Measurements from ENCODE around the gene ZNF682. TPM values are rescaled to one million over a fixed set of nuclear protein-coding genes. Genes with fewer than 3 reads are reported as not detected.

ZNF682 gene
- total and polyA plus RNA-seq, 12 donors, result 1.9 to 31.8 (median 4.8) TPM

DNA sequence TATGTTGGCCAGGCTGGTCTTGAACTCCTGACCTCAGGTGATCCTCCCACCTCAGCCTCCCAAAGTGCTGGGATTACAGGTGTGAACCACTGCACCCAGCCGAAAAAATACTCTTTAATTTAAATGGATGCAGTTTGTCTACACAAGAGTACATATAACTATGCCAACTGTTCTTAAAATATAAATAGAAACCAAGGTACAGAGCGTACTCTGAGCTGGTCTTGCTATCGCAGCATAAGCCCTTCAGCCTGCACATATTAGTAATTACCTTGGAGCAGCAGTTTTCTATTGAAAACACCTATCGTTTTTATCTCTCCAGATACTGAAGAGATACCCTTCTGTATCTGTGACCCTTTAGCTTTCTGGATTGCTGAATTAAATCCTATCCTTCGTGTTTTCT lies 3.4 kb downstream of the ZNF682 start:
- Histone ChIP-seq H3K4me3 (no peak overlapping the region), H3K27ac (no peak overlapping the region), H3K36me3 (peaks cover 0 to 19% (median 0%) of the 10 kb centered on the region in 9 donors), H3K9me3 (peaks cover 0 to 5% (median 0%) of the 10 kb centered on the region in 11 donors), H3K4me1 (peaks cover 0 to 30% (median 8%) of the 10 kb centered on the region in 9 donors), H3K27me3 (no peaks in the 10 kb centered on the region)
- TF ChIP-seq, protein P1, sequence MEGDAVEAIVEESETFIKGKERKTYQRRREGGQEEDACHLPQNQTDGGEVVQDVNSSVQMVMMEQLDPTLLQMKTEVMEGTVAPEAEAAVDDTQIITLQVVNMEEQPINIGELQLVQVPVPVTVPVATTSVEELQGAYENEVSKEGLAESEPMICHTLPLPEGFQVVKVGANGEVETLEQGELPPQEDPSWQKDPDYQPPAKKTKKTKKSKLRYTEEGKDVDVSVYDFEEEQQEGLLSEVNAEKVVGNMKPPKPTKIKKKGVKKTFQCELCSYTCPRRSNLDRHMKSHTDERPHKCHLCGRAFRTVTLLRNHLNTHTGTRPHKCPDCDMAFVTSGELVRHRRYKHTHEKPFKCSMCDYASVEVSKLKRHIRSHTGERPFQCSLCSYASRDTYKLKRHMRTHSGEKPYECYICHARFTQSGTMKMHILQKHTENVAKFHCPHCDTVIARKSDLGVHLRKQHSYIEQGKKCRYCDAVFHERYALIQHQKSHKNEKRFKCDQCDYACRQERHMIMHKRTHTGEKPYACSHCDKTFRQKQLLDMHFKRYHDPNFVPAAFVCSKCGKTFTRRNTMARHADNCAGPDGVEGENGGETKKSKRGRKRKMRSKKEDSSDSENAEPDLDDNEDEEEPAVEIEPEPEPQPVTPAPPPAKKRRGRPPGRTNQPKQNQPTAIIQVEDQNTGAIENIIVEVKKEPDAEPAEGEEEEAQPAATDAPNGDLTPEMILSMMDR (IDR thresholded peaks at IDR 0.05), result no peak
- intact Hi-C loops (cut with DNase I), result no loop called here
- DNase-seq (no peak), ATAC-seq (peak in 2 of 8 donors; percentile 43 to 50)
- WGBS, 2 donors, result 57 to 74% methylated on average over 5 of the region's 5 CpGs

DNA sequence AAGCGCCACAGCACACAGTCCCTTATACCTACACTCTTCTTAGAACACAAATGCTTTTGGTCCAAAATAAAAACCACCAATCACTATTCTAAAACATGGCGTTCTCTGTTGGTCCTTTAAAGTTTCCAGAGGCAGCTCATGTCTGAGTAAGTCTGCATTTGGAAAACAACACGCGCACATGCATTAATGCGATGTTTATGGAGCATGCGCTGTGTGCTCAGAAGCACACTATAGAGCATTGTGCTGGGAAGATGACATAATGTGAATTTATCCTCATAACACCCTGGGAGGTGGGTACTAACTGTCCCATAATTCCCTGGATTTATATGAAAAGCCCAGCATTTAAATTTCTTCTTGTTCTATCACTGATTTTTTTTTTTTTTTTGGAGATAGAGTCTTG lies 10.7 kb downstream of the ZNF682 start:
- H3K4me1 ChIP-seq, result no peaks in the 10 kb centered on the region
- ATAC-seq, result no peak
- WGBS, 2 donors, result 95 to 97% methylated on average over 6 of the region's 6 CpGs
- peaks cover 0 to 48% (median 11%) of the 10 kb centered on the region in 9 donors for H3K36me3 ChIP-seq
- intact Hi-C loops (cut with DNase I), result no loop called here
- no peak overlapping the region for H3K27ac ChIP-seq
- TF ChIP-seq, protein P1 (IDR thresholded peaks at IDR 0.05), result no peak
- no peaks in the 10 kb centered on the region for H3K27me3 ChIP-seq
- peaks cover 0 to 10% (median 0%) of the 10 kb centered on the region in 11 donors for H3K9me3 ChIP-seq
- H3K4me3 ChIP-seq, result no peak overlapping the region
- DNase-seq, result no peak

DNA sequence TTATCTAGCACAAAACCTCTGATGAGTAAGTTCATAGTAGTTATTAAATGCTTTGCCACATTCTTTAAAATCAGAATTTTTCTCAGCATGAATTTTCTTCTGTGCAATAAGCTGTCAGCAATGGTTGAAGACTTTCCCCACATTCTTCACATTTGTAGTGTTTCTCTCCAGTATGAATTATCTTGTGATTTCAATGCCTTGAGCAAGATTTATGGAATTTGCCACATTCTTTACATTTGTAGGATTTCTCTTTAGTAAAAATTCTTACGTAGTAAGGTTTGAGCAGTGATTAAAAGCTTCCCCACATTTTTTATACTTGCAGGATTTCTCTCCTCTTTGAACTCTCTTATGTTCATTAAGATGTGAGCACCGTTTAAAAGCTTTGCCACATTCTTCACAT lies 33.6 kb downstream of the ZNF682 start:
- 97 to 98% methylated on average over 2 of the region's 2 CpGs for WGBS, 2 donors
- intact Hi-C loops (cut with DNase I), result no loop called here
- H3K36me3 ChIP-seq, result peaks cover 0 to 59% (median 30%) of the 10 kb centered on the region in 9 donors
- ATAC-seq (no peak), DNase-seq (no peak)
- no peaks in the 10 kb centered on the region for H3K27me3 ChIP-seq
- TF ChIP-seq, protein P1 (IDR thresholded peaks at IDR 0.05), result no peak
- no peaks in the 10 kb centered on the region for H3K4me1 ChIP-seq
- H3K4me3 ChIP-seq, result no peak overlapping the region
- H3K27ac ChIP-seq, result no peak overlapping the region
- H3K9me3 ChIP-seq, result peaks cover 0 to 99% (median 30%) of the 10 kb centered on the region in 11 donors

DNA sequence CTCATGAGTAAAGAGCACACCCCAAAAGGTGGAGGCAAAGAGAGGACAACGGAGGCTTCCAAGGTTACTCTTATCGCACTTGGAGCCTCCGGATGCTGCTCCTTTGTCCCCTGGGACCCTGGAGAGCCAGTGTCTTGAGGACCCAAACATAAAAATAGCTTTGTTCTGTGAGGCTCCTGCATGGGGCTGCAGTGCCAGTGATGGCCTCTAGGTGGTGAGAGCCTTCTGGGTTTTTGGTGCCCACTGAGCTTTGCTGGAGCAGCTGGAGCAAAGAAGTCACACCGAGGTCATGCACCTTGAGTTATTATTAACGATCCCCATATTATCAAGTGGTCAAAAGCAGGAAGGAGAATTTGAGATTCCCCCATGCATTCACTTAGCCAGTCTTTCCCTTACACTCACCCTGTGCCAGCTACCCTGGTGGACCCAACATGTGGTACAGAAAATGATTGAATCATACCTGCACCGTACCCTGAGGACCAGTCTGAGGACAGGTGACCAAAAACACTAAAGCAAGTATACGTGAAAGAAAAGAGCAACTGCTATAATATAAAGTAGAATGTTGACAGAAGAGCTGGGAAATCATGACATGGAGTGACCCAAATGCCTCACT lies 41.5 kb downstream of the ZNF682 start:
- 44 to 48% methylated on average over 7 of the region's 7 CpGs for WGBS, 2 donors
- peak; percentile 6 to 21 for DNase-seq
- no peak overlapping the region for H3K27ac ChIP-seq
- no peaks in the 10 kb centered on the region for H3K4me1 ChIP-seq
- H3K27me3 ChIP-seq, result no peaks in the 10 kb centered on the region
- no peak overlapping the region for H3K4me3 ChIP-seq
- H3K36me3 ChIP-seq, result peaks cover 0 to 3% (median 0%) of the 10 kb centered on the region in 9 donors
- ATAC-seq, result no peak
- peaks cover 0 to 52% (median 0%) of the 10 kb centered on the region in 11 donors for H3K9me3 ChIP-seq
- intact Hi-C loops (cut with DNase I), result loop anchor here in 2 of 10 donors (5.0 to 10.0 kb wide), 2 partner anchors 277 to 280 kb away; no protein-coding TSS in a partner anchor
- TF ChIP-seq, protein P1 (IDR thresholded peaks at IDR 0.05), result peak; percentile 44 to 86 (median 75)

Data from heart right ventricle (tissue), 16 donors.